Mesenchymal stem cell (in vitro differentiated cells and primary cell): Measurements from ENCODE around the gene LRP1.

Experiments
- DNase-seq: peaks from one replicate; pipeline ENCODE4 v3.0.0-alpha.2; 2013
- H2AFZ ChIP-seq: one replicate; pipeline ENCODE4 v1.6.1; 2013; ENCODE audit warnings: low read depth, mild to moderate bottlenecking, control low read depth, inconsistent platforms, low read length, moderate library complexity
- H2AK5ac ChIP-seq: 2 replicates; pipeline ENCODE4 v1.6.1; 2013; ENCODE audit warnings: low read length, moderate library complexity, mild to moderate bottlenecking, inconsistent platforms; ENCODE audit not compliant: severe bottlenecking
- H2BK120ac ChIP-seq: one replicate; pipeline ENCODE4 v1.6.1; 2013; ENCODE audit warnings: low read depth, mild to moderate bottlenecking, inconsistent platforms, low read length, moderate library complexity
- H2BK12ac ChIP-seq, 2 experiments: one replicate each; pipeline ENCODE4 v1.6.1; 2013; ENCODE audit warnings: inconsistent platforms in 2 of 2, low read length in 2 of 2, mild to moderate bottlenecking in 2 of 2, moderate library complexity in 2 of 2, control low read depth in 1 of 2
- H2BK15ac ChIP-seq: one replicate; pipeline ENCODE4 v1.6.1; 2013; ENCODE audit warnings: mild to moderate bottlenecking, low read depth, inconsistent platforms; ENCODE audit not compliant: poor library complexity, severe bottlenecking
- H2BK5ac ChIP-seq: 2 replicates; pipeline ENCODE4 v1.6.1; 2013; ENCODE audit warnings: low read depth, mild to moderate bottlenecking, low read length, control low read depth, inconsistent platforms; ENCODE audit not compliant: poor library complexity, severe bottlenecking
- H3K14ac ChIP-seq, 2 experiments: one replicate each; pipeline ENCODE4 v1.6.1; 2013; ENCODE audit warnings: inconsistent platforms in 2 of 2, low read length in 2 of 2, control low read depth in 1 of 2, mild to moderate bottlenecking in 1 of 2, moderate library complexity in 1 of 2
- H3K18ac ChIP-seq, 2 experiments: one replicate each; pipeline ENCODE4 v1.6.1; 2013; ENCODE audit warnings: inconsistent platforms in 2 of 2, low read length in 2 of 2, control low read depth in 1 of 2, low read depth in 1 of 2, mild to moderate bottlenecking in 1 of 2
- H3K23ac ChIP-seq, 2 experiments: one replicate each; pipeline ENCODE4 v1.6.1; 2013; ENCODE audit warnings: inconsistent platforms in 2 of 2, low read length in 2 of 2, mild to moderate bottlenecking in 2 of 2, moderate library complexity in 2 of 2, control low read depth in 1 of 2
- H3K27ac ChIP-seq: 2 replicates; pipeline ENCODE4 v1.5.1; 2013; ENCODE audit warnings: mild to moderate bottlenecking, moderate library complexity, low read length, control low read depth, inconsistent platforms; ENCODE audit not compliant: poor library complexity, severe bottlenecking
- H3K27me3 ChIP-seq, 2 experiments: 2 replicates each; pipeline versions ENCODE4 v1.6.1 to v1.7.0; 2013; ENCODE audit warnings: low read length in 2 of 2, mild to moderate bottlenecking in 2 of 2, moderate library complexity in 2 of 2, control low read depth in 1 of 2, inconsistent platforms in 1 of 2; ENCODE audit not compliant: control insufficient read depth in 1 of 2, insufficient read depth in 1 of 2
- H3K36me3 ChIP-seq, 2 experiments: 2 replicates each; pipeline versions ENCODE4 v1.6.1 to v1.7.0; 2013; ENCODE audit warnings: low read length in 2 of 2, control low read depth in 1 of 2, inconsistent platforms in 1 of 2, low read depth in 1 of 2, mild to moderate bottlenecking in 1 of 2; ENCODE audit not compliant: insufficient read depth in 2 of 2, control insufficient read depth in 1 of 2
- H3K4ac ChIP-seq, 2 experiments: one replicate each; pipeline ENCODE4 v1.6.1; 2013; ENCODE audit warnings: inconsistent platforms in 2 of 2, low read length in 2 of 2, mild to moderate bottlenecking in 2 of 2, moderate library complexity in 2 of 2, control low read depth in 1 of 2, low read depth in 1 of 2
- H3K4me1 ChIP-seq: 2 replicates; pipeline ENCODE4 v1.6.1; 2013; ENCODE audit warnings: low read depth, low read length, control low read depth; ENCODE audit not compliant: control insufficient read depth, insufficient read depth
- H3K4me2 ChIP-seq: 2 replicates; pipeline ENCODE4 v1.6.1; 2013; ENCODE audit warnings: low read length, mild to moderate bottlenecking, inconsistent platforms; ENCODE audit not compliant: poor library complexity, severe bottlenecking
- H3K4me3 ChIP-seq, 2 experiments: 2 replicates each; pipeline versions ENCODE4 v1.5.1 to v1.7.0; 2013; ENCODE audit warnings: low read length in 2 of 2, mild to moderate bottlenecking in 2 of 2, control low read depth in 1 of 2, low read depth in 1 of 2; ENCODE audit not compliant: insufficient read depth in 1 of 2
- H3K79me1 ChIP-seq: replicated peaks from 2 replicates; pipeline ENCODE4 v1.6.1; 2013; ENCODE audit warnings: mild to moderate bottlenecking, control low read depth, low read length, inconsistent platforms; ENCODE audit not compliant: poor library complexity, severe bottlenecking
- H3K9ac ChIP-seq: 2 replicates; pipeline ENCODE4 v1.7.0; 2013; ENCODE audit warnings: mild to moderate bottlenecking, low read length, moderate library complexity
- H3K9me3 ChIP-seq: 2 replicates; pipeline ENCODE4 v1.7.0; 2013; ENCODE audit warnings: mild to moderate bottlenecking, low read length; ENCODE audit not compliant: control insufficient read depth
- H4K8ac ChIP-seq: one replicate; pipeline ENCODE4 v1.6.1; 2013; ENCODE audit warnings: inconsistent platforms, mild to moderate bottlenecking, low read length, moderate library complexity
- H4K91ac ChIP-seq: one replicate; pipeline ENCODE4 v1.6.1; 2013; ENCODE audit warnings: mild to moderate bottlenecking, low read length, inconsistent platforms
- WGBS: methylation state at CpG from one replicate; pipeline ENCODE4 v1.1.7; 2013; ENCODE audit warnings: mixed read lengths; 5-methylcytosine and 5-hydroxymethylcytosine counted together
- small RNA-seq: library from polyadenylated mRNA; stranded (forward); fragments of <200 nt; extraction: miRNeasy Mini kit (QIAGEN cat#:217004); gene quantifications from one replicate; pipeline ENCODE3, GENCODE V24; 2013; ENCODE audit warnings: low read depth

Gene LRP1

GRCh38 chr12:57262126-57262822 lies 134.0 kb downstream of the LRP1 start:
- no peak overlapping the region for H3K14ac ChIP-seq
- no peaks in the 10 kb centered on the region for H3K79me1 ChIP-seq
- no peak overlapping the region for H2BK5ac ChIP-seq
- H4K91ac ChIP-seq, result no peak overlapping the region
- WGBS, result 80% methylated on average over 1 of the region's 3 CpGs
- no peak overlapping the region for H3K18ac ChIP-seq
- H3K4me3 ChIP-seq, result no peak overlapping the region
- no peak overlapping the region for H2AK5ac ChIP-seq
- no peak overlapping the region for H2AFZ ChIP-seq
- no peaks in the 10 kb centered on the region for H3K4me1 ChIP-seq
- H3K27ac ChIP-seq, result no peak overlapping the region
- no peak overlapping the region for H2BK12ac ChIP-seq
- no peak overlapping the region for H3K23ac ChIP-seq
- no peak overlapping the region for H2BK15ac ChIP-seq
- no peak overlapping the region for H4K8ac ChIP-seq
- no peak overlapping the region for H3K4me2 ChIP-seq
- no peaks in the 10 kb centered on the region for H3K9me3 ChIP-seq
- no peak overlapping the region for H3K9ac ChIP-seq
- DNase-seq, result no peak
- no peaks in the 10 kb centered on the region for H3K27me3 ChIP-seq
- peaks cover 37 to 77% of the 10 kb centered on the region in 2 experiments for H3K36me3 ChIP-seq
- no peak overlapping the region for H3K4ac ChIP-seq
- no peak overlapping the region for H2BK120ac ChIP-seq

Small RNA genes within 50 kb of the gene (small RNA-seq; reads per million reads assigned to genes)
- 22.4 reads per million, percentile 87 among the genes with 10 or more reads in this experiment for gene MIR1228
